Stimulated activated CD8-positive, alpha-beta memory T cell treated with anti-CD3 and anti-CD28 coated beads, Interleukin-2, amount 100 ng/mL, for 48 hours (primary cell): ENCODE data around the gene NTN3.
A peak's percentile ranks its signal among the peaks of the same experiment; 100 is the strongest.

Experiments used
- DNase-seq, 2 donors: peaks; one replicate each; pipeline ENCODE4 v3.0.0-alpha.2; 2020; ENCODE audit warnings: low read depth in 2 of 2

The NTN3 gene

DNA sequence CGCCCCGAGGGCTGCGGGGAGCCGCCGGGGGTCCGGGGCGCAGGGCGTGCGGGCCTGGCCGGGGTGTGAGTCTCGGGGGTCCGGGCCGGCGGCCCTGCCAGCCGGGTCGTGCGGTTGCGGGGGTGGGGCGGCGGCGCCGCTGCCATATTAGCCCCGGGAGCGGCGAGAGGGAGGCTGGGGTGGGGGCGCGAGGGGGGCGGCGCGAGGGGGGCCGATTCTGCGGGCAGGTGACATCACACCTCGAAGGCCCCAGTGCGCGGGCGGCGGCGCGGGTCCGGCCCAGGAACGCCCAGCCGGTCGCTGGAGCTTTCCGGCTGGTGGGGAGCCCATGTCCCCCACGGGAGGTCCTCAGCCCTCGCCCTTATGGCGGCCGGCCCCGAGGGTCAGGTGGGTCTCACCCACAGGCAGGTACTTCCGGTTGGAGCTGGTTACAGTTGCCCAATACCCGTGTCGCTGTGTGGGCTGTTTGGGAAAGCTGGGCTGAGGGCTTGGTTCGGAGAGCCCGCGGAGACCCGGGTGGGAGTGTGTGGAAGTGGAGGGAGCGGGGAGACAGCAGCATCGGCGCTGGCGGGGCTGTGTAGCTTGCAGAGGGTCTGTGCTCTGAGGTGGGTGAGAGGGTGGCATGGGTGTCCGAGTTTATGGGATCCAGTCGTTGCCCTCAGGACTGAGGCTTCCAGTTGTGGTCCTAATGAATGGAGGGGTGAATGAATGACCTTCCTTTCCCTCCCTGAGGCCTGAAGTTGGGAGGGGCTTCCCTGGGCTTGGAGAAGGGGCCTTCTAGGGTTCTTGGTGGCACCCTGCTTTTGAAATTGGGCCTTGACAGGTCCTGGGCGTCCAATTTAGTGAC is 43.5 kb downstream of the NTN3 start:
- peak in 1 of 2 donors; percentile 24 for DNase-seq

GRCh38 chr16:2515180-2515851 is 44.2 kb downstream of the NTN3 start:
- no peak for DNase-seq

DNA sequence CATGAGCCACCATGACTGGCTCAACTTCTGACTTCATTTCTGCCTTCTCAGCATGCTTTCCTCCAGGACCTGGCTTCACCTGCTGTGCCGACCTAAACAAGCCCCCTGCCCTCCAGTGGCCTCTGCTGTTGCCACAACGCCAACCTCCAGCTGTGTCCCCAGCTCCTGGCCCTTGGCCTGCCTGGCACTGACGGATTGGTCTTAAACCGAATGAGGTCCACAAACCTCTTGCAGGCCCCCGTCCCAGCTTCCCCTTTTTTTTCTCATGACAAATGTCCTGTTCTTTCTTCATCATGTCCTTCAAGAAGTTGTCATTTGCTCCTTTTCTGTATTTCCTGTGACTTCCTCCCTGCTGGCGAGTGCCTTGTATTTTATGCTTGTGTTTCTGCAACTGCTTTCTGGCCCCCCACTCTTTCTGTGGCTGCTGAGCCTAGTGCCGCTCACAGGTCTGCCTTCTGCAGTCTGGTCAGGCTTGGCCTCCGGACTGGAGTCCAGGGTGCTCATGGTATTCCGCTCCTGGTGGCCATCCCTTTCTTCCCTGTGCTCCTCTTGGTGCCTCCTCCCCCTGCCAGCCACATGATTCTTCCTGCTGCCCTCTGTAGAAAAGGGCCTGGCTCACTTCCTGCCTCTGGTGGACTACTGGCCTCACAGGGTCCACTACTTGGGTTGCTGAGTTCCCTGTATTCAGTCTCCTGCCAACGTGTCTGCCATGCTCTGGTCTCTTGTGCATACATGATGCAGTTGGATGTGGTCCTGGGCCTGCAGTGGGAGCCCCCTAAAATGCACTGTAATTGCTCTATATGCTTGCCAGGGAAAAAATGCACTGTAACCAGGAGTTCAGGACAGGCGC is 45.5 kb downstream of the NTN3 start:
- DNase-seq: no peak

DNA sequence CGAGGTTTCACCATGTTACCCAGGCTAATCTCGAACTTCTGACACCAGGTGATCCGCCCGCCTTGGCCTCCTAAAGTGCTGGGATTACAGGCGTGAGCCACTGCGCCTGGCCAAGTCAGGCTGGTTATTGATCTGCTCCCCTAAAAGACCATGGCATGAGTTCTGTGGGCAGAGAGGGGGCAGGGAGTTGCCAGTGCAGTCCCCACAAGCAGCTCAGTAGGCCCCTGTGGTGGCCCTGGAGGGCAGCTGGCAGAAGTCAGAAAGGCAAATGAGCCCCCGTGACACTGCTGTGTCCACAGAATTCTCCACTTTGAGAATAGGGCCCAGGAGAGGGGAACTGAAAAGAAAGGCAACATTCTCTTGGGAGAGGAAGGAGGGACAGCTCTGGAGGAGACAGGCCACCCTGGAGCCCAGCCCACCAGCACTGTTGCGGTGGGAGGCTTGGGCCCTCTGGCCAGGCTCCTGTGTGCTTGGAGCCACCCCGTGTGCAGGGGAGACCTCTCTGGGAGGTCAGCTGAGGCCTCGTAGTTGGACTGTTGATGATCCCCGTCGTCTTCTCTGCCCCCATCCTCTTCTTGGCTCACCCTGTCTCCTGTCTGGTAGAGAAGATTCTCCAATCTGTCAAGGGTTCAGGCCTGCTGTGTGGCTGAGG is 47.0 kb downstream of the NTN3 start:
- no peak for DNase-seq

- no peak for DNase-seq
Observed at GRCh38 chr16:2518823-2519710, 48.0 kb downstream of the NTN3 start.

DNA sequence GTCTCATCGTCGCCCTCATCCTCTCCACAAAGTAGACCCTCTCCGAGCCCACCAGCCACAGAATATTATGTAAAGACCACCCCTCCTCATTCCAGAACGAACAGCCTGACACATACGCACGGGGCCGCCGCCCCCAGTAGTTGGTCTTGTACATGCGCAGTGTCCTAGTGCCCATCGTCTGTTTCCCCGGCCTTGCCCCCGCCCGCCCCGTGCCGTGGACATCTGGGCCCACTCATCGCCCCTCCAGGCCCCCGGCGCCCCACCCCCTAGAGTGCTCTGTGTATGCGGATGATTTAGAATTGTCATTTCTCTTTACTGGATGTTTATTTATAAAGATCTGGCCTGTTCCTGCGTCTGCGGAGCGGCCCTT is 48.6 kb downstream of the NTN3 start:
- DNase-seq: no peak

DNA sequence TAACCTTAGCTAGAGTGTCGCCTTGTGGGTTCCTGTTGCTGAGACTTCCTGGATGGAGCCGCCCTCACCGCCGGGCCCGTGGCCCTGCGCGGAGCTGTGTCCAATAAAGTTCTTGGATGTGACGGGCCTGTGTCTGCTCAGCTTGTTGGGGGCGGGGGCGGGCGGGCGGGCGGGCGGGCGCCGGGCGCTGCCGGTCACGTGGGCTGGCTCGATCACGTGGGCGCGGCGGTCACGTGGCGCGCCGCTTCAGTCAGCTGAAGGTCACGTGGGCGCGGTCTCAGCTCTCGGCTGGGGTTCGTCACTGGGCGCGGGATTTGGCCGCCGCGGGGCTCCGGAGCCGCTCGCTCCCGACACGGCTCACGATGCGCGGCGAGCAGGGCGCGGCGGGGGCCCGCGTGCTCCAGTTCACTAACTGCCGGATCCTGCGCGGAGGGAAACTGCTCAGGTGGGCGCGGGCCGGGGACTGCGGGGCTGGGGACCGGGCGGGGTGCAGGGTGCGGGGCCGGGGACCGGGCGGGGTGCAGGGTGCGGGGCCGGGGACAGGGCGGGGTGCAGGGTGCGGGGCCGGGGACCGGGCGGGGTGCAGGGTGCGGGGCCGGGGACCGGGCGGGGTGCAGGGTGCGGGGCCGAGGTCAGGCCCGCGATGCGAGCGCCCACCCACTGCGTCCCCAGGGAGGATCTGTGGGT is 49.1 kb downstream of the NTN3 start, which contains the start of gene AMDHD2:
AMDHD2 (plus strand) TSS at position 275 of the 687 bp plus-strand sequence; CDS start at position 363, 88 bp downstream.
- peak; percentile 81 to 88 for DNase-seq

GRCh38 chr16:2520784-2521531 is 49.9 kb downstream of the NTN3 start:
- no peak for DNase-seq
